Prostate gland (tissue), 2 donors: Measurements from ENCODE around the gene GZMA. TPM values are rescaled to one million over a fixed set of nuclear protein-coding genes. Genes with fewer than 3 reads are reported as not detected.

Source experiments
- DNase-seq: peaks from one replicate; pipeline ENCODE4 v3.0.0-alpha.2; 2019; ENCODE audit warnings: low spot score
- H3K27ac ChIP-seq, 2 donors: fragments of 200-600 bp; sonication (generic); 2 replicates each; pipeline ENCODE4 v1.5.1; 2017 to 2019
- H3K27me3 ChIP-seq: fragments of 200-600 bp; sonication (generic); replicated peaks from 2 replicates; pipeline ENCODE4 v1.5.1; 2019; ENCODE audit not compliant: insufficient read depth
- H3K36me3 ChIP-seq, 2 donors: fragments of 200-600 bp; sonication (generic); 1 replicate in 1 of 2; 2 replicates in 1 of 2; pipeline versions ENCODE4 v1.5.1 to v1.8.1; 2017 to 2019
- H3K4me1 ChIP-seq: fragments of 200-600 bp; sonication (generic); replicated peaks from 2 replicates; pipeline ENCODE4 v1.5.1; 2019
- H3K4me3 ChIP-seq, 2 donors: fragments of 200-600 bp; sonication (generic); 2 replicates each; pipeline ENCODE4 v1.5.1; 2017 to 2019
- H3K9me3 ChIP-seq: fragments of 200-600 bp; sonication (generic); 2 replicates; pipeline ENCODE4 v1.5.1; 2017
- CTCF ChIP-seq, 4 experiments: fragments of 200-600 bp in 2 of 4; fragments of 450-650 bp in 2 of 4; sonication (generic) in 2 of 4; IDR thresholded peaks; 1 replicate in 3 of 4; 2 replicates in 1 of 4; pipeline ENCODE4 v1.5.1; 2016 to 2019; ENCODE audit warnings: antibody characterized with exemption in 4 of 4, mild to moderate bottlenecking in 2 of 4, moderate library complexity in 2 of 4
- POLR2A ChIP-seq: fragments of 450-650 bp; IDR thresholded peaks from one replicate; pipeline ENCODE4 v1.6.1; 2016; ENCODE audit warnings: antibody characterized with exemption, mild to moderate bottlenecking
- POLR2AphosphoS5 ChIP-seq: sonication (generic); formaldehyde crosslinking; IDR thresholded peaks from one replicate; pipeline ENCODE4 v1.6.1; 2017; ENCODE audit warnings: antibody characterized with exemption
- WGBS: methylation state at CpG from one replicate; pipeline ENCODE4 v1.1.5; 2018; 5-methylcytosine and 5-hydroxymethylcytosine counted together
- intact Hi-C: fragments of 100-400 bp; cut with DNase I; formaldehyde crosslinking; loops from one replicate; pipeline ENCODE4 v1.14.2; 2022
- total RNA-seq, 2 donors: library from RNA; depleted of rRNA; stranded (reverse); fragments of >200 nt; gene quantifications; one replicate each; pipeline ENCODE4 v1.1.0, GENCODE V29; 2016

Gene GZMA
- under 1 TPM in 1 of 2 donors, not detected in 1; 0.36 TPM for total RNA-seq

GRCh38 chr5:55102348-55102747 is at the start of gene GZMA:
Gene GZMA (plus strand): TSS chr5:55102646. CDS start chr5:55102683, 37 bp downstream.
- DNase-seq, result no peak
- no peak for TF ChIP-seq POLR2A
- no peak for TF ChIP-seq POLR2AphosphoS5
- TF ChIP-seq CTCF (IDR thresholded peaks at IDR 0.05), result no peak
- Histone ChIP-seq H3K27me3 (no peaks in the 10 kb centered on the region), H3K9me3 (no peaks in the 10 kb centered on the region), H3K4me3 (no peak within 1 kb of the TSS), H3K4me1 (no peaks in the 10 kb centered on the region), H3K27ac (no peak within 1 kb of the TSS), H3K36me3 (no peaks in the 10 kb centered on the region)
- intact Hi-C loops, result no loop called here
- WGBS, result 50% methylated on average over 3 of the region's 3 CpGs

GRCh38 chr5:55055183-55055582 is 47.3 kb upstream of the GZMA start:
- Histone ChIP-seq H3K4me3 (no peak overlapping the region), H3K27me3 (no peaks in the 10 kb centered on the region), H3K27ac (no peak overlapping the region), H3K36me3 (no peaks in the 10 kb centered on the region), H3K4me1 (no peaks in the 10 kb centered on the region), H3K9me3 (no peaks in the 10 kb centered on the region)
- 81% methylated on average over 2 of the region's 2 CpGs for WGBS
- intact Hi-C loops, result no loop called here
- TF ChIP-seq CTCF (IDR thresholded peaks at IDR 0.05), result no peak
- TF ChIP-seq POLR2AphosphoS5, result no peak
- TF ChIP-seq POLR2A, result no peak
- no peak for DNase-seq

- Histone ChIP-seq H3K4me1 (no peaks in the 10 kb centered on the region), H3K27me3 (no peaks in the 10 kb centered on the region), H3K4me3 (no peak overlapping the region), H3K36me3 (no peaks in the 10 kb centered on the region), H3K27ac (no peak overlapping the region), H3K9me3 (no peaks in the 10 kb centered on the region)
- intact Hi-C loops, result no loop called here
- no peak for DNase-seq
- WGBS, result 77% methylated on average over 9 of the region's 9 CpGs
- TF ChIP-seq POLR2A (no peak), POLR2AphosphoS5 (no peak), CTCF (IDR thresholded peaks at IDR 0.05) (no peak)
Observed at GRCh38 chr5:55062039-55062779, 40.2 kb upstream of the GZMA start.

- H3K9me3 ChIP-seq, result no peaks in the 10 kb centered on the region
- no peak overlapping the region for H3K4me3 ChIP-seq
- intact Hi-C loops, result no loop called here
- no peaks in the 10 kb centered on the region for H3K4me1 ChIP-seq
- H3K27ac ChIP-seq, result no peak overlapping the region
- DNase-seq, result no peak
- 47% methylated on average over 5 of the region's 5 CpGs for WGBS
- H3K27me3 ChIP-seq, result no peaks in the 10 kb centered on the region
- no peaks in the 10 kb centered on the region for H3K36me3 ChIP-seq
- no peak for TF ChIP-seq POLR2A
- no peak for TF ChIP-seq POLR2AphosphoS5
- no peak for TF ChIP-seq CTCF (IDR thresholded peaks at IDR 0.05)
Observed at GRCh38 chr5:55063220-55063863, 39.1 kb upstream of the GZMA start.

GRCh38 chr5:55063899-55064298 is 38.5 kb upstream of the GZMA start:
- WGBS, result 79% methylated on average over 2 of the region's 2 CpGs
- Histone ChIP-seq H3K4me1 (no peaks in the 10 kb centered on the region), H3K27ac (no peak overlapping the region), H3K36me3 (no peaks in the 10 kb centered on the region), H3K4me3 (no peak overlapping the region), H3K27me3 (no peaks in the 10 kb centered on the region), H3K9me3 (no peaks in the 10 kb centered on the region)
- intact Hi-C loops, result no loop called here
- DNase-seq, result no peak
- TF ChIP-seq CTCF (IDR thresholded peaks at IDR 0.05) (no peak), POLR2AphosphoS5 (no peak), POLR2A (no peak)
